CD4-positive, CD25-positive, alpha-beta regulatory T cell (primary cell): Measurements from ENCODE around the gene ZNF197. TPM values are rescaled to one million over a fixed set of nuclear protein-coding genes. Genes with fewer than 3 reads are reported as not detected.

Source experiments
- ATAC-seq, 2 donors: fragments of 150-1000 bp; cut with Tn5 transposase; one replicate each; pipeline ENCODE4 v1.10.0; 2021; ENCODE audit warnings: low read depth in 2 of 2, moderate number of reproducible peaks in 2 of 2, moderate library complexity in 1 of 2
- DNase-seq, 3 donors: peaks; one replicate each; pipeline versions ENCODE4 v3.0.0 to v3.0.0-alpha.2; 2012 to 2022; ENCODE audit warnings: mixed read lengths in 1 of 3
- H3K27ac ChIP-seq: one replicate; pipeline ENCODE4 v1.7.0; 2013; ENCODE audit warnings: mild to moderate bottlenecking, low read length; ENCODE audit not compliant: insufficient read depth, poor library complexity, severe bottlenecking
- H3K27me3 ChIP-seq: one replicate; pipeline ENCODE4 v1.7.0; 2013; ENCODE audit warnings: low read length; ENCODE audit not compliant: control insufficient read depth, insufficient read depth
- H3K36me3 ChIP-seq: one replicate; pipeline ENCODE4 v1.7.0; 2013; ENCODE audit warnings: mild to moderate bottlenecking, low read length, moderate library complexity; ENCODE audit not compliant: control insufficient read depth, insufficient read depth
- H3K4me1 ChIP-seq: 2 replicates; pipeline ENCODE4 v1.7.0; 2013; ENCODE audit warnings: mild to moderate bottlenecking, low read length; ENCODE audit not compliant: insufficient read depth, control insufficient read depth, poor library complexity, severe bottlenecking
- H3K4me3 ChIP-seq: one replicate; pipeline ENCODE4 v1.7.0; 2013; ENCODE audit warnings: low read depth, mild to moderate bottlenecking, low read length, moderate library complexity
- H3K9me3 ChIP-seq, 2 experiments: 1 replicate in 1 of 2; 2 replicates in 1 of 2; pipeline ENCODE4 v1.7.0; 2013; ENCODE audit warnings: low read length in 2 of 2, mild to moderate bottlenecking in 1 of 2, moderate library complexity in 1 of 2; ENCODE audit not compliant: control insufficient read depth in 2 of 2
- H3K27ac Mint-ChIP-seq, 3 donors: one replicate each; pipeline ENCODE4 v1.8.0; 2020 to 2022; ENCODE audit warnings: mild to moderate bottlenecking in 3 of 3, mixed read lengths in 3 of 3, moderate library complexity in 2 of 3
- H3K27me3 Mint-ChIP-seq: one replicate; pipeline ENCODE4 v1.8.0; 2022; ENCODE audit warnings: mild to moderate bottlenecking, mixed read lengths
- H3K36me3 Mint-ChIP-seq: one replicate; pipeline ENCODE4 v1.8.0; 2020; ENCODE audit warnings: mixed read lengths
- H3K4me1 Mint-ChIP-seq, 4 donors: one replicate each; pipeline ENCODE4 v1.8.0; 2020 to 2022; ENCODE audit warnings: mixed read lengths in 4 of 4, mild to moderate bottlenecking in 1 of 4
- H3K4me3 Mint-ChIP-seq, 4 donors: one replicate each; pipeline ENCODE4 v1.8.0; 2020 to 2022; ENCODE audit warnings: mild to moderate bottlenecking in 4 of 4, mixed read lengths in 4 of 4, moderate library complexity in 3 of 4
- H3K9me3 Mint-ChIP-seq, 7 donors: one replicate each; pipeline ENCODE4 v1.8.0; 2020 to 2022; ENCODE audit warnings: mixed read lengths in 7 of 7, mild to moderate bottlenecking in 3 of 7, moderate library complexity in 2 of 7
- polyA plus RNA-seq, 4 donors: library from polyadenylated mRNA; unstranded; fragments of 300-500 nt; fragmentation: Illumina TruSeq; gene quantifications; one replicate each; pipeline ENCODE4 v1.2.3, GENCODE V29; 2021
- total RNA-seq: library from RNA; stranded (reverse); gene quantifications from one replicate; pipeline ENCODE4 v1.2.3, GENCODE V29; 2022

The ZNF197 gene
- total and polyA plus RNA-seq, 5 donors from 2014 or later = 3.7 to 6.6 (median 4.7) TPM

GRCh38 chr3:44643024-44643423, 18.2 kb downstream of the ZNF197 start:
- peaks cover 87 to 92% of the 10 kb centered on the region in 2 experiments for H3K9me3 ChIP-seq
- Mint-ChIP-seq H3K9me3 (peaks cover 4 to 77% (median 41%) of the 10 kb centered on the region in 7 donors), H3K36me3 (peaks cover 46% of the 10 kb centered on the region), H3K4me3 (no peak overlapping the region), H3K4me1 (peaks cover 6 to 13% (median 8%) of the 10 kb centered on the region in 4 donors), H3K27ac (no peak overlapping the region), H3K27me3 (no peaks in the 10 kb centered on the region)
- no peak overlapping the region for H3K4me3 ChIP-seq
- H3K27me3 ChIP-seq = no peaks in the 10 kb centered on the region
- peaks cover 50% of the 10 kb centered on the region for H3K36me3 ChIP-seq
- ATAC-seq = no peak
- no peak for DNase-seq
- H3K4me1 ChIP-seq = no peaks in the 10 kb centered on the region
- H3K27ac ChIP-seq = no peak overlapping the region

DNA sequence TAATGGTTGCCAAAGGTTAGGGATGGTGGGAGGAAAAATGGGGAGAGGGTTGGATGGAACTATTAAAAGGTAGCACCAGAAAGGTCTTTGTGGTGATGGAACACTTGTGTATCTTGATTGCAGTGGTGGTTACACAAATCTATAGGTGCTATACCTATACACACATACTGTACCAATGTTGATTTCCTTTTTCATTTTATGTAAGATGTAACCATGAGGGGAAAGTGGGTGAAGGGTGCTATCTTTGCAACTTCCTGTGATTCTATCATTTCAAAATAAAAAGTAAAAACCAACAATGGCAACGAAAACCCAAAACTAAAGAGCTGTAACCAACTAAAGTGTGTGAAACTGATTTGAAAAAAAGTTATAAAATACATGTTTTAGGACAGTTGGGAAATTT, 22.9 kb downstream of the ZNF197 start:
- peaks cover 2 to 45% (median 14%) of the 10 kb centered on the region in 7 donors for H3K9me3 Mint-ChIP-seq
- H3K27ac Mint-ChIP-seq = peak overlapping the region in 1 of 3 donors; percentile 52
- no peak for DNase-seq
- H3K4me1 ChIP-seq = no peaks in the 10 kb centered on the region
- H3K9me3 ChIP-seq = peaks cover 50 to 51% of the 10 kb centered on the region in 2 experiments
- peaks cover 7 to 17% (median 12%) of the 10 kb centered on the region in 4 donors for H3K4me1 Mint-ChIP-seq
- peak overlapping the region; percentile 55 for H3K4me3 ChIP-seq
- ATAC-seq = no peak
- H3K27me3 Mint-ChIP-seq = no peaks in the 10 kb centered on the region
- peaks cover 5% of the 10 kb centered on the region for H3K36me3 ChIP-seq
- no peaks in the 10 kb centered on the region for H3K27me3 ChIP-seq
- H3K36me3 Mint-ChIP-seq = peaks cover 25% of the 10 kb centered on the region
- no peak overlapping the region for H3K27ac ChIP-seq
- peak overlapping the region; percentile 36 to 86 (median 85) for H3K4me3 Mint-ChIP-seq

DNA sequence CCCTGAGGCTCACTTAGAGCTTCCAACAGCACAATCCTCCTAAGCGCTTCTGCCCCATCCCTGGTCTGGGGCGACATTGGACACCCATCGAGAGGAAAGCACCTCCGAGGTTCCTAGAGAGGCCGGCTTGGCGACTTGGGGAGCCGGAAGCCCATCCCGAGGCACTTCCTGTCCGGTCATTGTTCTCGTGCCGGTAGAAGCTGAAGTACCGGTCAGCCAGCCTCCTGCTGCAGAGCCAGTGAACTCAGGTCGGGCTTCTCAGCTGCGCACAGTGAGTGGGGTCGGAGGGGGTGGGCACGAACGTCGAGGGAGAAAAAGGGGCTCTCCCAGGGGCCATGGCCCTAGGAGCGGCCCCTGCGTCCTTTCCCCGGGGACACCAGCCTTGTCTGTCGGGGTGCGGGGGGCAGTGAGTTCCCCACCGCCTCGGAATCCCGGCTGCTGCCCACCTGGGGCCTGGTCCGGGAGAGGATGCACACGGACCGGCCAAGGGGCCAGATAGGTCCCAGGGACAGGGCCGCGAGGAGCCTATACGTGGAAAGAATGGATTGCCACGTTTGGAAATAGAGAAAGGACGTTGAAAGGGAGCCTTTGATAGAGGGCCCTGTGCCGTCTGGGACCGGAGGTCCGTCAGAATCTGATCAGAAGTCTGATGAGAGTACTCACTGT, 23.9 kb downstream of the ZNF197 start, which contains the start of gene ZNF35:
Gene ZNF35, plus strand, starts transcription at position 169 of the 666 bp plus-strand sequence. CDS start 2,336 bp downstream, outside the sequence.
- ATAC-seq = peak in 1 of 2 donors; percentile 43
- no peaks in the 10 kb centered on the region for H3K27me3 Mint-ChIP-seq
- Histone ChIP-seq H3K36me3 (no peaks in the 10 kb centered on the region), H3K9me3 (peaks cover 42 to 44% of the 10 kb centered on the region in 2 experiments), H3K4me3 (peak within 1 kb of the TSS; percentile 55), H3K27me3 (no peaks in the 10 kb centered on the region), H3K27ac (no peak within 1 kb of the TSS), H3K4me1 (no peaks in the 10 kb centered on the region)
- H3K9me3 Mint-ChIP-seq = peaks cover 4 to 41% (median 15%) of the 10 kb centered on the region in 7 donors
- peaks cover 7 to 17% (median 12%) of the 10 kb centered on the region in 4 donors for H3K4me1 Mint-ChIP-seq
- DNase-seq = peak in 1 of 3 donors; percentile 60
- H3K4me3 Mint-ChIP-seq = peak within 1 kb of the TSS; percentile 36 to 86 (median 85)
- peak within 1 kb of the TSS in 2 of 3 donors; percentile 51 to 54 for H3K27ac Mint-ChIP-seq
- peaks cover 34% of the 10 kb centered on the region for H3K36me3 Mint-ChIP-seq

GRCh38 chr3:44649709-44650108, 24.9 kb downstream of the ZNF197 start:
- H3K4me3 ChIP-seq = no peak overlapping the region
- Mint-ChIP-seq H3K4me3 (no peak overlapping the region), H3K27ac (no peak overlapping the region), H3K27me3 (no peaks in the 10 kb centered on the region), H3K36me3 (peaks cover 41% of the 10 kb centered on the region), H3K4me1 (peaks cover 7 to 17% (median 12%) of the 10 kb centered on the region in 4 donors), H3K9me3 (peaks cover 4 to 38% (median 19%) of the 10 kb centered on the region in 7 donors)
- no peak overlapping the region for H3K27ac ChIP-seq
- peaks cover 37 to 38% of the 10 kb centered on the region in 2 experiments for H3K9me3 ChIP-seq
- no peaks in the 10 kb centered on the region for H3K27me3 ChIP-seq
- no peaks in the 10 kb centered on the region for H3K4me1 ChIP-seq
- ATAC-seq (no peak), DNase-seq (no peak)
- no peaks in the 10 kb centered on the region for H3K36me3 ChIP-seq

- Histone ChIP-seq H3K9me3 (peaks cover 14 to 22% of the 10 kb centered on the region in 2 experiments), H3K36me3 (peaks cover 13% of the 10 kb centered on the region), H3K27ac (no peak overlapping the region), H3K27me3 (no peaks in the 10 kb centered on the region), H3K4me1 (no peaks in the 10 kb centered on the region), H3K4me3 (no peak overlapping the region)
- Mint-ChIP-seq H3K36me3 (peaks cover 64% of the 10 kb centered on the region), H3K4me3 (no peak overlapping the region), H3K27ac (no peak overlapping the region), H3K9me3 (peaks cover 0 to 35% (median 25%) of the 10 kb centered on the region in 7 donors), H3K27me3 (peaks cover 5% of the 10 kb centered on the region), H3K4me1 (peaks cover 0 to 4% (median 0%) of the 10 kb centered on the region in 4 donors)
- ATAC-seq (no peak), DNase-seq (no peak)
These were observed 29.2 kb downstream of the ZNF197 start for GRCh38 chr3:44654039-44654438.

GRCh38 chr3:44659015-44659414, 34.2 kb downstream of the ZNF197 start:
- no peak overlapping the region for H3K27ac Mint-ChIP-seq
- peaks cover 17% of the 10 kb centered on the region for H3K36me3 ChIP-seq
- peaks cover 4 to 62% (median 20%) of the 10 kb centered on the region in 7 donors for H3K9me3 Mint-ChIP-seq
- H3K4me3 Mint-ChIP-seq = no peak overlapping the region
- peaks cover 5% of the 10 kb centered on the region for H3K27me3 Mint-ChIP-seq
- H3K27me3 ChIP-seq = no peaks in the 10 kb centered on the region
- H3K36me3 Mint-ChIP-seq = peaks cover 46% of the 10 kb centered on the region
- H3K4me1 Mint-ChIP-seq = no peaks in the 10 kb centered on the region
- no peak for ATAC-seq
- peaks cover 32 to 36% of the 10 kb centered on the region in 2 experiments for H3K9me3 ChIP-seq
- H3K27ac ChIP-seq = no peak overlapping the region
- no peak overlapping the region for H3K4me3 ChIP-seq
- H3K4me1 ChIP-seq = no peaks in the 10 kb centered on the region
- no peak for DNase-seq

GRCh38 chr3:44659434-44659833, 34.6 kb downstream of the ZNF197 start:
- Histone ChIP-seq H3K36me3 (peaks cover 17% of the 10 kb centered on the region), H3K27me3 (no peaks in the 10 kb centered on the region), H3K9me3 (peaks cover 32 to 36% of the 10 kb centered on the region in 2 experiments), H3K4me3 (no peak overlapping the region), H3K27ac (no peak overlapping the region), H3K4me1 (no peaks in the 10 kb centered on the region)
- no peak overlapping the region for H3K4me3 Mint-ChIP-seq
- peaks cover 42% of the 10 kb centered on the region for H3K36me3 Mint-ChIP-seq
- no peaks in the 10 kb centered on the region for H3K4me1 Mint-ChIP-seq
- H3K27ac Mint-ChIP-seq = no peak overlapping the region
- no peak for ATAC-seq
- peaks cover 5% of the 10 kb centered on the region for H3K27me3 Mint-ChIP-seq
- no peak for DNase-seq
- peaks cover 4 to 63% (median 19%) of the 10 kb centered on the region in 7 donors for H3K9me3 Mint-ChIP-seq
